Astrocyte (in vitro differentiated cells and primary cell): Measurements from ENCODE around the gene LZTR1. TPM values are rescaled to one million over a fixed set of nuclear protein-coding genes. Genes with fewer than 3 reads are reported as not detected.

Experiments used
- DNase-seq: peaks from one replicate; pipeline ENCODE4 v3.0.0-alpha.2; 2010; ENCODE audit warnings: low read depth
- FAIRE-seq: peaks from 2 replicates; lab custom pipeline; 2011; peaks lifted over from hg19 to GRCh38; lab: Jason Lieb, UNC
- H2AFZ ChIP-seq: 2 replicates; pipeline ENCODE4 v1.6.0; 2012; ENCODE audit warnings: low read depth, low read length, inconsistent platforms
- H3K27ac ChIP-seq: 2 replicates; pipeline ENCODE4 v1.5.1; 2011; ENCODE audit warnings: low read depth, low read length, inconsistent platforms
- H3K27me3 ChIP-seq: 2 replicates; pipeline ENCODE4 v1.6.0; 2011; ENCODE audit warnings: low read length, inconsistent platforms; ENCODE audit not compliant: insufficient read depth
- H3K36me3 ChIP-seq: 2 replicates; pipeline ENCODE4 v1.5.1; 2011; ENCODE audit warnings: low read length, inconsistent platforms; ENCODE audit not compliant: insufficient read depth
- H3K4me1 ChIP-seq: 2 replicates; pipeline ENCODE4 v1.5.1; 2011; ENCODE audit warnings: low read length, inconsistent platforms; ENCODE audit not compliant: insufficient read depth
- H3K4me2 ChIP-seq: 2 replicates; pipeline ENCODE4 v1.6.0; 2012; ENCODE audit warnings: low read length, inconsistent platforms
- H3K4me3 ChIP-seq: 2 replicates; pipeline ENCODE4 v1.5.1; 2011; ENCODE audit warnings: low read depth, mild to moderate bottlenecking, low read length, inconsistent platforms; ENCODE audit not compliant: insufficient read depth
- H3K79me2 ChIP-seq: 2 replicates; pipeline ENCODE4 v1.6.0; 2012; ENCODE audit warnings: mild to moderate bottlenecking, low read length, inconsistent platforms; ENCODE audit not compliant: insufficient read depth
- H3K9ac ChIP-seq: 2 replicates; pipeline ENCODE4 v1.6.0; 2012; ENCODE audit warnings: mild to moderate bottlenecking, low read length, inconsistent platforms
- H3K9me3 ChIP-seq: 2 replicates; pipeline ENCODE4 v1.5.1; 2012; ENCODE audit warnings: low read depth, mild to moderate bottlenecking, low read length, inconsistent platforms; ENCODE audit not compliant: insufficient read depth
- H4K20me1 ChIP-seq: 2 replicates; pipeline ENCODE4 v1.6.0; 2012; ENCODE audit warnings: low read length, inconsistent platforms; ENCODE audit not compliant: insufficient read depth
- H3K27ac Mint-ChIP-seq: one replicate; pipeline ENCODE4 v1.8.0; 2021; ENCODE audit warnings: mild to moderate bottlenecking, mixed read lengths; ENCODE audit not compliant: unreplicated experiment
- H3K27me3 Mint-ChIP-seq: one replicate; pipeline ENCODE4 v1.8.0; 2021; ENCODE audit warnings: low read depth, mixed read lengths; ENCODE audit not compliant: unreplicated experiment
- H3K36me3 Mint-ChIP-seq: one replicate; pipeline ENCODE4 v1.8.0; 2021; ENCODE audit warnings: low read depth, mixed read lengths; ENCODE audit not compliant: unreplicated experiment
- H3K4me1 Mint-ChIP-seq: one replicate; pipeline ENCODE4 v1.8.0; 2021; ENCODE audit warnings: low read depth, mixed read lengths; ENCODE audit not compliant: unreplicated experiment
- H3K4me3 Mint-ChIP-seq: one replicate; pipeline ENCODE4 v1.8.0; 2021; ENCODE audit warnings: mild to moderate bottlenecking, moderate library complexity, mixed read lengths; ENCODE audit not compliant: unreplicated experiment
- H3K9me3 Mint-ChIP-seq: one replicate; pipeline ENCODE4 v1.8.0; 2021; ENCODE audit warnings: mild to moderate bottlenecking, mixed read lengths; ENCODE audit not compliant: unreplicated experiment
- EZH2 ChIP-seq: IDR thresholded peaks from 2 replicates; pipeline ENCODE4 v1.6.1; 2012; ENCODE audit warnings: mild to moderate bottlenecking, low read length, inconsistent platforms; ENCODE audit not compliant: insufficient read depth
- total RNA-seq: library from RNA; stranded (reverse); gene quantifications from 2 replicates; pipeline ENCODE4 v1.2.1, GENCODE V29; 2021
- TF ChIP-seq, protein P1 (sequence below): IDR thresholded peaks from 2 replicates; pipeline ENCODE4 v1.5.1; 2011; ENCODE audit warnings: low read depth, mild to moderate bottlenecking, inconsistent platforms, low read length, moderate library complexity; ENCODE audit not compliant: insufficient read depth

Gene LZTR1
- total RNA-seq, 1 donor from 2014 or later: 62.0 TPM

- H3K4me2 ChIP-seq: peak overlapping the region; percentile 77
- FAIRE-seq (no peak), DNase-seq (no peak)
- H3K36me3 ChIP-seq: peaks cover 4% of the 10 kb centered on the region
- H3K36me3 Mint-ChIP-seq: peaks cover 9% of the 10 kb centered on the region
- no peak for TF ChIP-seq EZH2
- TF ChIP-seq, protein P1, sequence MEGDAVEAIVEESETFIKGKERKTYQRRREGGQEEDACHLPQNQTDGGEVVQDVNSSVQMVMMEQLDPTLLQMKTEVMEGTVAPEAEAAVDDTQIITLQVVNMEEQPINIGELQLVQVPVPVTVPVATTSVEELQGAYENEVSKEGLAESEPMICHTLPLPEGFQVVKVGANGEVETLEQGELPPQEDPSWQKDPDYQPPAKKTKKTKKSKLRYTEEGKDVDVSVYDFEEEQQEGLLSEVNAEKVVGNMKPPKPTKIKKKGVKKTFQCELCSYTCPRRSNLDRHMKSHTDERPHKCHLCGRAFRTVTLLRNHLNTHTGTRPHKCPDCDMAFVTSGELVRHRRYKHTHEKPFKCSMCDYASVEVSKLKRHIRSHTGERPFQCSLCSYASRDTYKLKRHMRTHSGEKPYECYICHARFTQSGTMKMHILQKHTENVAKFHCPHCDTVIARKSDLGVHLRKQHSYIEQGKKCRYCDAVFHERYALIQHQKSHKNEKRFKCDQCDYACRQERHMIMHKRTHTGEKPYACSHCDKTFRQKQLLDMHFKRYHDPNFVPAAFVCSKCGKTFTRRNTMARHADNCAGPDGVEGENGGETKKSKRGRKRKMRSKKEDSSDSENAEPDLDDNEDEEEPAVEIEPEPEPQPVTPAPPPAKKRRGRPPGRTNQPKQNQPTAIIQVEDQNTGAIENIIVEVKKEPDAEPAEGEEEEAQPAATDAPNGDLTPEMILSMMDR: no peak
- H3K4me3 Mint-ChIP-seq: peak overlapping the region; percentile 35
- no peak overlapping the region for H3K27ac ChIP-seq
- H4K20me1 ChIP-seq: peaks cover 3% of the 10 kb centered on the region
- no peaks in the 10 kb centered on the region for H3K27me3 ChIP-seq
- H2AFZ ChIP-seq: peak overlapping the region; percentile 60
- H3K27me3 Mint-ChIP-seq: peaks cover 19% of the 10 kb centered on the region
- peaks cover 5% of the 10 kb centered on the region for H3K9me3 ChIP-seq
- peak overlapping the region; percentile 3 for H3K9ac ChIP-seq
- peaks cover 2% of the 10 kb centered on the region for H3K4me1 Mint-ChIP-seq
- H3K4me1 ChIP-seq: peaks cover 12% of the 10 kb centered on the region
- peaks cover 11% of the 10 kb centered on the region for H3K9me3 Mint-ChIP-seq
- peaks cover 24% of the 10 kb centered on the region for H3K79me2 ChIP-seq
- H3K27ac Mint-ChIP-seq: no peak overlapping the region
- H3K4me3 ChIP-seq: no peak overlapping the region
Measured at GRCh38 chr22:20979940-20980453, 2.1 kb upstream of the LZTR1 start.

DNA sequence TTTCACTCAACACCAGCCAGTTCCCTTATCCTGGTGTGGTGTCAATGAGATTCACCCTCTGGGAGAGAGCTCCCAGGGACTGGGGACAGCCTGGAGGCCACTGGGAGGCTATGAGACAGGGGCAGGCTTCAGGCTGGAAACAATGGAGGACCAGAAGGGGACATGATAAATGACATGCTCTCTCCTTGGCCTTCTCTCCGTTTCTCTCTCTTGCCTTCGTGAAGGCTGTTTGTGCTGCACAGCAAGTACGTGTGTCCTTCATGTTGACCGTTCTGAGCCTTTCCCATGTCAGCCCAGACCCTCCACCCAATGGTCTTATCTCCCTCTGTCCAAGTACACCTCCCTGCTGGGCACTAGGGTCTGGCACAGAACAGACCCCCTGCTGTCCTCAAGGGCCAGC is 1.6 kb upstream of the LZTR1 start:
- peak overlapping the region; percentile 77 for H3K27ac Mint-ChIP-seq
- TF ChIP-seq, protein P1: no peak
- no peak for TF ChIP-seq EZH2

More for the DNA sequence above, 1.6 kb upstream of the LZTR1 start:
- no peak overlapping the region for H3K4me3 ChIP-seq
- H3K79me2 ChIP-seq: peaks cover 24% of the 10 kb centered on the region
- peaks cover 5% of the 10 kb centered on the region for H3K9me3 ChIP-seq
- H2AFZ ChIP-seq: no peak overlapping the region
- Mint-ChIP-seq H3K4me1 (peaks cover 2% of the 10 kb centered on the region), H3K4me3 (no peak overlapping the region), H3K36me3 (peaks cover 10% of the 10 kb centered on the region), H3K9me3 (peaks cover 11% of the 10 kb centered on the region), H3K27me3 (peaks cover 15% of the 10 kb centered on the region)
- no peak for DNase-seq
- peaks cover 3% of the 10 kb centered on the region for H4K20me1 ChIP-seq
- peaks cover 12% of the 10 kb centered on the region for H3K4me1 ChIP-seq
- FAIRE-seq: no peak
- no peak overlapping the region for H3K9ac ChIP-seq
- no peak overlapping the region for H3K27ac ChIP-seq
- no peaks in the 10 kb centered on the region for H3K27me3 ChIP-seq
- peaks cover 7% of the 10 kb centered on the region for H3K36me3 ChIP-seq
- H3K4me2 ChIP-seq: no peak overlapping the region
